HEK293 (cell line): ENCODE results near the gene RUSF1.
A peak's percentile ranks its signal among the peaks of the same experiment; 100 is the strongest.
"Not testable (repeated sequence)": the region's sequence is repeated elsewhere in the genome, so short reads cannot be mapped to it uniquely, and the experiment has no call there.

Experiments
- CTCF ChIA-PET: fragments of 350-600 bp; formaldehyde crosslinking; extraction: SDS; loops from one replicate; lab custom pipeline; 2021; ENCODE audit warnings: antibody characterized with exemption; lab: Yijun Ruan, JAX
- POLR2A ChIA-PET: fragments of 300-600 bp; formaldehyde crosslinking; extraction: SDS; loops from one replicate; lab custom pipeline; 2020; ENCODE audit warnings: antibody characterized with exemption, inconsistent platforms; lab: Yijun Ruan, JAX
- H3K27ac ChIP-seq: fragments of 200-500 bp; sonication (Bioruptor generic); 2 replicates; pipeline ENCODE4 v1.5.1; 2014; ENCODE audit warnings: low read depth, low read length, control low read depth, inconsistent platforms; ENCODE audit errors: extremely low read depth
- H3K36me3 ChIP-seq, 2 experiments: fragments of 200-500 bp in 1 of 2; sonication (Bioruptor generic) in 1 of 2; 1 replicate in 1 of 2; 2 replicates in 1 of 2; pipeline ENCODE4 v1.5.1; 2014 to 2017; ENCODE audit warnings: inconsistent platforms in 2 of 2, low read length in 2 of 2; ENCODE audit not compliant: control insufficient read depth in 2 of 2, insufficient read depth in 1 of 2
- H3K4me1 ChIP-seq: fragments of 200-500 bp; sonication (Bioruptor generic); 2 replicates; pipeline ENCODE4 v1.5.1; 2014; ENCODE audit warnings: mild to moderate bottlenecking, low read length, inconsistent platforms; ENCODE audit not compliant: control insufficient read depth, insufficient read depth
- H3K4me3 ChIP-seq: 2 replicates; pipeline ENCODE4 v1.5.1; 2011; ENCODE audit warnings: low read depth, mild to moderate bottlenecking, control low read depth, low read length, moderate library complexity
- H3K9me3 ChIP-seq: fragments of 200-500 bp; sonication (Bioruptor generic); 2 replicates; pipeline ENCODE4 v1.5.1; 2014; ENCODE audit warnings: low read depth, low read length, inconsistent platforms; ENCODE audit not compliant: control insufficient read depth, insufficient read depth
- IKZF3 ChIP-seq: fragments of 450-650 bp; IDR thresholded peaks from 2 replicates; pipeline ENCODE4 v1.5.0; 2018; ENCODE audit warnings: missing biosample characterization, mild to moderate bottlenecking, missing genetic modification characterization, moderate library complexity
- SETDB1 ChIP-seq: IDR thresholded peaks from one replicate; pipeline ENCODE4 v1.6.1; 2017; ENCODE audit warnings: mild to moderate bottlenecking, low read length, moderate library complexity, mixed read lengths; ENCODE audit not compliant: insufficient read length
- ZBTB17 ChIP-seq: fragments of 450-650 bp; formaldehyde crosslinking; IDR thresholded peaks from 2 replicates; pipeline ENCODE4 v1.5.1; 2016; ENCODE audit warnings: missing biosample characterization, missing genetic modification characterization
- ZFP41 ChIP-seq: fragments of 450-650 bp; formaldehyde crosslinking; IDR thresholded peaks from 2 replicates; pipeline ENCODE4 v1.5.1; 2016; ENCODE audit warnings: missing biosample characterization, missing genetic modification characterization, borderline replicate concordance
- ZNF157 ChIP-seq: fragments of 450-650 bp; formaldehyde crosslinking; IDR thresholded peaks from 2 replicates; pipeline ENCODE4 v1.5.1; 2016; ENCODE audit warnings: missing biosample characterization, missing genetic modification characterization
- ZNF184 ChIP-seq: fragments of 450-650 bp; IDR thresholded peaks from 2 replicates; pipeline ENCODE4 v1.5.1; 2018; ENCODE audit warnings: missing biosample characterization, mild to moderate bottlenecking, missing genetic modification characterization
- ZNF23 ChIP-seq: fragments of 450-650 bp; formaldehyde crosslinking; IDR thresholded peaks from 2 replicates; pipeline ENCODE4 v1.5.1; 2016; ENCODE audit warnings: missing biosample characterization, missing genetic modification characterization, borderline replicate concordance
- ZNF324 ChIP-seq: fragments of 450-650 bp; formaldehyde crosslinking; IDR thresholded peaks from 2 replicates; pipeline ENCODE4 v1.5.1; 2016; ENCODE audit warnings: missing biosample characterization, missing genetic modification characterization
- ZNF426 ChIP-seq: fragments of 450-650 bp; formaldehyde crosslinking; IDR thresholded peaks from 2 replicates; pipeline ENCODE4 v1.5.1; 2017; ENCODE audit warnings: missing biosample characterization, missing genetic modification characterization, mild to moderate bottlenecking, inconsistent platforms, moderate library complexity
- ZNF510 ChIP-seq: fragments of 450-650 bp; formaldehyde crosslinking; IDR thresholded peaks from 2 replicates; pipeline ENCODE4 v1.5.1; 2018; ENCODE audit warnings: mild to moderate bottlenecking, missing genetic modification characterization, missing biosample characterization; ENCODE audit not compliant: insufficient replicate concordance
- ZNF621 ChIP-seq: fragments of 450-650 bp; formaldehyde crosslinking; IDR thresholded peaks from 2 replicates; pipeline ENCODE4 v1.5.1; 2017; ENCODE audit warnings: missing biosample characterization, missing genetic modification characterization
- ZNF768 ChIP-seq: fragments of 450-650 bp; formaldehyde crosslinking; IDR thresholded peaks from 2 replicates; pipeline ENCODE4 v1.5.1; 2018; ENCODE audit warnings: missing biosample characterization, mild to moderate bottlenecking, missing genetic modification characterization
- ZSCAN16 ChIP-seq: fragments of 450-650 bp; formaldehyde crosslinking; IDR thresholded peaks from 2 replicates; pipeline ENCODE4 v1.5.1; 2016; ENCODE audit warnings: missing biosample characterization, missing genetic modification characterization
- TF ChIP-seq, protein P1 (sequence below): fragments of 450-650 bp; formaldehyde crosslinking; IDR thresholded peaks from 2 replicates; pipeline ENCODE4 v1.5.1; 2016; ENCODE audit warnings: missing biosample characterization, missing genetic modification characterization
- TF ChIP-seq, protein P2 (sequence below): fragments of 450-650 bp; formaldehyde crosslinking; IDR thresholded peaks from 2 replicates; pipeline ENCODE4 v1.5.1; 2016; ENCODE audit warnings: missing biosample characterization, missing genetic modification characterization
- TF ChIP-seq, protein P3 (sequence below): fragments of 450-650 bp; IDR thresholded peaks from 2 replicates; pipeline ENCODE4 v1.5.1; 2018; ENCODE audit warnings: missing biosample characterization, missing genetic modification characterization
- TF ChIP-seq, protein P4 (sequence below): fragments of 450-650 bp; formaldehyde crosslinking; IDR thresholded peaks from 2 replicates; pipeline ENCODE4 v1.5.1; 2016; ENCODE audit warnings: missing biosample characterization, missing genetic modification characterization, borderline replicate concordance

Gene RUSF1

DNA sequence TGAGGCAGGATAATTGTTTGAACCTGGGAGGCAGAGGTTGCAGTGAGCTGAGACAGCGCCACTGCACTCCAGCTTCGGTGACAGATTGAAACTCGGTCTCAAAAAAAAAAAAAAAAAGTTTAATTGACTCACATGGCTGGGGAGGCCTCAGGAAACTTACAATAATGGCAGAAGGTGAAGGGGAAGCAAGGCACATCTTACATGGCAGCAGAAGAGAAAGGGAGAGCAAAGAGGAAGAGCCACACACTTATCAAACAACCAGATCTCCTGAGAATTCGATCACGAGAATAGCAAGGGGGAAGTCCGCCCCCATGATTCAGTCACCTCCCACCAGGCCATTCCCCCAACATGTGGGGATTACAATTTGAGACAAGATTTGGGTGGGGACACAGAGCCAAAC, 62.3 kb downstream of the RUSF1 start:
- H3K9me3 ChIP-seq, CTCF ChIA-PET, H3K27ac ChIP-seq, H3K36me3 ChIP-seq, H3K4me1 ChIP-seq, POLR2A ChIA-PET, H3K4me3 ChIP-seq: not testable (repeated sequence)
- TF ChIP-seq SETDB1: peak; percentile 12

DNA sequence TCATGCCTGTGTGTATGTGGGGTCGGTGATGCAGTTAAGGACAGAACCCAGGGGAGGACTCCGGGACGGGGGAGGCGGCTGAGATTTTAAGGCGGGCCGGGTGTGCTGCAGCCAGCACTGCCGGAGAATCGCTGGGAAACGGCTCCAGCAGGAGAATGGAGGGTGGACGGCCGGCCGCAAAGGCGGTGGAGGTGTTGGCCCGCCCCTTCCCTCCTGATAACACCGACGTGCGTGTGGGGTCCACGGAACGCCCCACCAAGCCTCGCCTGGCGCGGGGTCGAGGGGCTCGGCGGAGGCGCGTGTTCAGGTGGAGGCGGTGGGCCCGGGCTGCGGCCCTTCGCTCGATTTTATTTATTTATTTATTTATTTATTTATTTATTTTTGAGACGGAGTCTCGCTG, 66.2 kb downstream of the RUSF1 start:
- CTCF ChIA-PET: interaction anchor here (0.6 to 3.6 kb wide), 8 partner anchors 12 to 572 kb away, joined by 3 to 27 read pairs (median 4); partner anchors contain the start of gene HSD3B7
- Histone ChIP-seq H3K4me1 (no peaks in the 10 kb centered on the region), H3K36me3 (no peaks in the 10 kb centered on the region), H3K27ac (no peak overlapping the region), H3K4me3 (no peak overlapping the region), H3K9me3 (no peaks in the 10 kb centered on the region)
- TF ChIP-seq ZFP41: no peak
- TF ChIP-seq, protein P1, sequence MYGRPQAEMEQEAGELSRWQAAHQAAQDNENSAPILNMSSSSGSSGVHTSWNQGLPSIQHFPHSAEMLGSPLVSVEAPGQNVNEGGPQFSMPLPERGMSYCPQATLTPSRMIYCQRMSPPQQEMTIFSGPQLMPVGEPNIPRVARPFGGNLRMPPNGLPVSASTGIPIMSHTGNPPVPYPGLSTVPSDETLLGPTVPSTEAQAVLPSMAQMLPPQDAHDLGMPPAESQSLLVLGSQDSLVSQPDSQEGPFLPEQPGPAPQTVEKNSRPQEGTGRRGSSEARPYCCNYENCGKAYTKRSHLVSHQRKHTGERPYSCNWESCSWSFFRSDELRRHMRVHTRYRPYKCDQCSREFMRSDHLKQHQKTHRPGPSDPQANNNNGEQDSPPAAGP (tag by site-specific recombination): no peak
- TF ChIP-seq ZNF157 (tag by site-specific recombination): no peak
- POLR2A ChIA-PET: interaction anchor here (1.0 to 1.8 kb wide), 5 partner anchors 10 to 368 kb away, joined by 5 to 7 read pairs (median 5); partner anchors contain the start of genes ARMC5, FUS, KAT8 and ZNF646

DNA sequence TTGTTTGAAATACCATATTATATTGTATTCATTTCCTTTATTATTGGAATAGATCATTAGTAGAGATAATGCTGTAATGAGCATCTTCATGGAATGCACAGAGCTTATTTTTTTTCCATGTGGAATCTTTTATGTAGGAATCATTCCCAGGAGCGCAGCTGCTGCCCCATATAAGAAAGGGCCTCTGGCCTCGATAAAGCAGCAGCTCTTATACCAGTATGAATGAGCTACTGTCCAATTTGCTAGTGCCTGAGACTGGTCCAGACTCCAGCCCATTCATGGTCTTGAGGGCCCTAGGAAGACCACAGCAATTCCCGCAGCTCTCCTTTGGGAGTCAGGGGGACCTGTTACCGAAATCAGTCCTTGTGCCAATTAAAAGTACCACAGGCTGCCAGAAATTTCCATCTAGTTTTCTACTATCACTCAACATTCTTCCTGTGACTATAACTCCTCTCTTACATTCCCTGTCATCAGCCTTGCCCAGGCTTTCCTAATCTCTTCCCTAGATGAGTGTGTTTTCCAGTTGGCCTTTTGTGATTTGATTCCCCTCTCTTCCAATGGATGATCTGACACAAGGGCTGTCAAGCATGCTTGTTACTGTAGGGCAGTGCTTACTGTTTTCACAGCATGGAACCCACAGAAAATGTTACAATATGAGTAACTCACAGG, 67.5 kb downstream of the RUSF1 start:
- ChIA-PET CTCF (interaction anchor here (0.6 to 1.5 kb wide), 5 partner anchors 11 to 455 kb away, joined by 3 to 6 read pairs (median 3); partner anchors contain the start of gene HSD3B7), POLR2A (interaction anchor here (0.6 to 1.1 kb wide), 2 partner anchors 323 to 513 kb away, joined by 3 read pairs; partner anchors contain the start of gene KAT8)
- TF ChIP-seq ZBTB17 (tag by site-specific recombination) (peak; percentile 80), ZNF426 (no peak)
- H3K4me1 ChIP-seq: no peaks in the 10 kb centered on the region
- H3K4me3 ChIP-seq: no peak overlapping the region
- no peaks in the 10 kb centered on the region for H3K36me3 ChIP-seq
- H3K9me3 ChIP-seq: no peaks in the 10 kb centered on the region
- no peak overlapping the region for H3K27ac ChIP-seq

DNA sequence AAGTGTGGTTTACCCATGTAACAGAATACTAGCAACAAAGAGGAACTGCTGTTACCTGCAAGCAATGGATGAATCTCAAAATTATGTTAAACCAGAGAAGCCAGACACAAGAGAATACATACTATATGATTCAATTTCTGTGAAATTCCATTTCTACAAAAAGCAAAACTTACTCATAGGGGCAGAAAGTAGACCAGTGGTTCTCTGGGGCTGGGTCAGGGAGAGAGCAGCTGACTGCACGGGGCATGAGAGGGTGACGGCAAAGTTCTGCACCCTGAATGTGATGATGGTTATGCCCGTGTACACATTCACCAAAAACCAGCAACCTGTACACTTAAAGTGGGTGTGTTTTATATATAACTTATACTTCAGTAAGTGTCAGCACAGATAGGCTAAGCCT, 68.7 kb downstream of the RUSF1 start:
- ChIA-PET POLR2A (interaction anchor here (1.1 kb wide), 1 partner anchor 322 kb away, joined by 3 read pairs; the partner anchor contains the start of gene KAT8), CTCF (interaction anchor here (0.7 to 1.5 kb wide), 4 partner anchors 12 to 392 kb away, joined by 3 read pairs; no protein-coding TSS in a partner anchor)
- Histone ChIP-seq H3K4me1 (no peaks in the 10 kb centered on the region), H3K27ac (no peak overlapping the region), H3K9me3 (no peaks in the 10 kb centered on the region), H3K4me3 (no peak overlapping the region), H3K36me3 (no peaks in the 10 kb centered on the region)
- TF ChIP-seq ZNF621 (no peak), ZNF324 (no peak), ZSCAN16 (tag by site-specific recombination) (no peak), ZNF23 (tag by site-specific recombination) (no peak), ZNF510 (tag by site-specific recombination) (no peak), IKZF3 (tag by site-specific recombination) (no peak), ZNF768 (tag by site-specific recombination) (no peak), ZNF184 (tag by site-specific recombination) (no peak)
- TF ChIP-seq, protein P2, sequence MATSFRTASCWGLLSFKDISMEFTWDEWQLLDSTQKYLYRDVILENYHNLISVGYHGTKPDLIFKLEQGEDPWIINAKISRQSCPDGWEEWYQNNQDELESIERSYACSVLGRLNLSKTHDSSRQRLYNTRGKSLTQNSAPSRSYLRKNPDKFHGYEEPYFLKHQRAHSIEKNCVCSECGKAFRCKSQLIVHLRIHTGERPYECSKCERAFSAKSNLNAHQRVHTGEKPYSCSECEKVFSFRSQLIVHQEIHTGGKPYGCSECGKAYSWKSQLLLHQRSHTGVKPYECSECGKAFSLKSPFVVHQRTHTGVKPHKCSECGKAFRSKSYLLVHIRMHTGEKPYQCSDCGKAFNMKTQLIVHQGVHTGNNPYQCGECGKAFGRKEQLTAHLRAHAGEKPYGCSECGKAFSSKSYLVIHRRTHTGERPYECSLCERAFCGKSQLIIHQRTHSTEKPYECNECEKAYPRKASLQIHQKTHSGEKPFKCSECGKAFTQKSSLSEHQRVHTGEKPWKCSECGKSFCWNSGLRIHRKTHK (tag by site-specific recombination): no peak
- TF ChIP-seq, protein P3, sequence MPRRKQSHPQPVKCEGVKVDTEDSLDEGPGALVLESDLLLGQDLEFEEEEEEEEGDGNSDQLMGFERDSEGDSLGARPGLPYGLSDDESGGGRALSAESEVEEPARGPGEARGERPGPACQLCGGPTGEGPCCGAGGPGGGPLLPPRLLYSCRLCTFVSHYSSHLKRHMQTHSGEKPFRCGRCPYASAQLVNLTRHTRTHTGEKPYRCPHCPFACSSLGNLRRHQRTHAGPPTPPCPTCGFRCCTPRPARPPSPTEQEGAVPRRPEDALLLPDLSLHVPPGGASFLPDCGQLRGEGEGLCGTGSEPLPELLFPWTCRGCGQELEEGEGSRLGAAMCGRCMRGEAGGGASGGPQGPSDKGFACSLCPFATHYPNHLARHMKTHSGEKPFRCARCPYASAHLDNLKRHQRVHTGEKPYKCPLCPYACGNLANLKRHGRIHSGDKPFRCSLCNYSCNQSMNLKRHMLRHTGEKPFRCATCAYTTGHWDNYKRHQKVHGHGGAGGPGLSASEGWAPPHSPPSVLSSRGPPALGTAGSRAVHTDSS (tag by site-specific recombination): no peak
- TF ChIP-seq, protein P4, sequence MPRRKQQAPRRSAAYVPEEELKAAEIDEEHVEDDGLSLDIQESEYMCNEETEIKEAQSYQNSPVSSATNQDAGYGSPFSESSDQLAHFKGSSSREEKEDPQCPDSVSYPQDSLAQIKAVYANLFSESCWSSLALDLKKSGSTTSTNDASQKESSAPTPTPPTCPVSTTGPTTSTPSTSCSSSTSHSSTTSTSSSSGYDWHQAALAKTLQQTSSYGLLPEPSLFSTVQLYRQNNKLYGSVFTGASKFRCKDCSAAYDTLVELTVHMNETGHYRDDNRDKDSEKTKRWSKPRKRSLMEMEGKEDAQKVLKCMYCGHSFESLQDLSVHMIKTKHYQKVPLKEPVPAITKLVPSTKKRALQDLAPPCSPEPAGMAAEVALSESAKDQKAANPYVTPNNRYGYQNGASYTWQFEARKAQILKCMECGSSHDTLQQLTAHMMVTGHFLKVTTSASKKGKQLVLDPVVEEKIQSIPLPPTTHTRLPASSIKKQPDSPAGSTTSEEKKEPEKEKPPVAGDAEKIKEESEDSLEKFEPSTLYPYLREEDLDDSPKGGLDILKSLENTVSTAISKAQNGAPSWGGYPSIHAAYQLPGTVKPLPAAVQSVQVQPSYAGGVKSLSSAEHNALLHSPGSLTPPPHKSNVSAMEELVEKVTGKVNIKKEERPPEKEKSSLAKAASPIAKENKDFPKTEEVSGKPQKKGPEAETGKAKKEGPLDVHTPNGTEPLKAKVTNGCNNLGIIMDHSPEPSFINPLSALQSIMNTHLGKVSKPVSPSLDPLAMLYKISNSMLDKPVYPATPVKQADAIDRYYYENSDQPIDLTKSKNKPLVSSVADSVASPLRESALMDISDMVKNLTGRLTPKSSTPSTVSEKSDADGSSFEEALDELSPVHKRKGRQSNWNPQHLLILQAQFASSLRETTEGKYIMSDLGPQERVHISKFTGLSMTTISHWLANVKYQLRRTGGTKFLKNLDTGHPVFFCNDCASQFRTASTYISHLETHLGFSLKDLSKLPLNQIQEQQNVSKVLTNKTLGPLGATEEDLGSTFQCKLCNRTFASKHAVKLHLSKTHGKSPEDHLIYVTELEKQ (tag by site-specific recombination): no peak
